Right atrium auricular region (tissue), 2 donors: ENCODE measurements around the gene DMP1. TPM values are rescaled to one million over a fixed set of nuclear protein-coding genes. Genes with fewer than 3 reads are reported as not detected.

Source experiments
- DNase-seq: peaks from one replicate; pipeline ENCODE4 v3.0.0-alpha.2; 2019; ENCODE audit warnings: low spot score
- H3K27ac ChIP-seq, 2 donors: fragments of 200-600 bp; sonication (generic); 1 replicate in 1 of 2; 2 replicates in 1 of 2; pipeline ENCODE4 v1.5.1; 2016 to 2019
- H3K27me3 ChIP-seq, 2 donors: fragments of 200-600 bp; sonication (generic); one replicate each; pipeline versions ENCODE4 v1.5.1 to v1.6.0; 2017 to 2019
- H3K36me3 ChIP-seq: fragments of 200-600 bp; sonication (generic); one replicate; pipeline ENCODE4 v1.5.1; 2016
- H3K4me1 ChIP-seq, 2 donors: fragments of 200-600 bp; sonication (generic); one replicate each; pipeline versions ENCODE4 v1.5.1 to v1.6.0; 2017 to 2019
- H3K4me3 ChIP-seq, 2 donors: fragments of 200-600 bp; sonication (generic); 1 replicate in 1 of 2; 2 replicates in 1 of 2; pipeline ENCODE4 v1.5.1; 2017 to 2019; ENCODE audit warnings: mild to moderate bottlenecking in 1 of 2, moderate library complexity in 1 of 2
- H3K9me3 ChIP-seq, 2 donors: fragments of 200-600 bp; sonication (generic); one replicate each; pipeline ENCODE4 v1.5.1; 2019
- total RNA-seq, 2 donors: library from RNA; depleted of rRNA; stranded (reverse); fragments of >200 nt; gene quantifications; one replicate each; pipeline ENCODE4 v1.1.0, GENCODE V29; 2016
- TF ChIP-seq, protein P1 (sequence below), 2 donors: fragments of 200-600 bp; sonication (generic); IDR thresholded peaks; one replicate each; pipeline ENCODE4 v1.5.1; 2019; ENCODE audit warnings: antibody characterized with exemption in 2 of 2

The DMP1 gene
- total RNA-seq, 2 donors from 2014 or later = not detected

GRCh38 chr4:87659247-87659931 lies 9.3 kb downstream of the DMP1 start:
- Histone ChIP-seq H3K9me3 (no peaks in the 10 kb centered on the region), H3K27me3 (no peaks in the 10 kb centered on the region), H3K27ac (peak overlapping the region in 1 of 2 donors; percentile 19), H3K4me1 (peaks cover 0 to 4% of the 10 kb centered on the region in 2 donors), H3K4me3 (no peak overlapping the region), H3K36me3 (no peaks in the 10 kb centered on the region)
- TF ChIP-seq, protein P1, sequence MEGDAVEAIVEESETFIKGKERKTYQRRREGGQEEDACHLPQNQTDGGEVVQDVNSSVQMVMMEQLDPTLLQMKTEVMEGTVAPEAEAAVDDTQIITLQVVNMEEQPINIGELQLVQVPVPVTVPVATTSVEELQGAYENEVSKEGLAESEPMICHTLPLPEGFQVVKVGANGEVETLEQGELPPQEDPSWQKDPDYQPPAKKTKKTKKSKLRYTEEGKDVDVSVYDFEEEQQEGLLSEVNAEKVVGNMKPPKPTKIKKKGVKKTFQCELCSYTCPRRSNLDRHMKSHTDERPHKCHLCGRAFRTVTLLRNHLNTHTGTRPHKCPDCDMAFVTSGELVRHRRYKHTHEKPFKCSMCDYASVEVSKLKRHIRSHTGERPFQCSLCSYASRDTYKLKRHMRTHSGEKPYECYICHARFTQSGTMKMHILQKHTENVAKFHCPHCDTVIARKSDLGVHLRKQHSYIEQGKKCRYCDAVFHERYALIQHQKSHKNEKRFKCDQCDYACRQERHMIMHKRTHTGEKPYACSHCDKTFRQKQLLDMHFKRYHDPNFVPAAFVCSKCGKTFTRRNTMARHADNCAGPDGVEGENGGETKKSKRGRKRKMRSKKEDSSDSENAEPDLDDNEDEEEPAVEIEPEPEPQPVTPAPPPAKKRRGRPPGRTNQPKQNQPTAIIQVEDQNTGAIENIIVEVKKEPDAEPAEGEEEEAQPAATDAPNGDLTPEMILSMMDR (IDR thresholded peaks at IDR 0.05) = no peak
- DNase-seq = no peak

- Histone ChIP-seq H3K4me3 (no peak overlapping the region), H3K4me1 (peaks cover 0 to 4% of the 10 kb centered on the region in 2 donors), H3K36me3 (no peaks in the 10 kb centered on the region), H3K27ac (no peak overlapping the region), H3K9me3 (no peaks in the 10 kb centered on the region), H3K27me3 (no peaks in the 10 kb centered on the region)
- DNase-seq = no peak
- TF ChIP-seq, protein P1 (IDR thresholded peaks at IDR 0.05) = no peak
These were observed 12.8 kb downstream of the DMP1 start for GRCh38 chr4:87662871-87663270.

DNA sequence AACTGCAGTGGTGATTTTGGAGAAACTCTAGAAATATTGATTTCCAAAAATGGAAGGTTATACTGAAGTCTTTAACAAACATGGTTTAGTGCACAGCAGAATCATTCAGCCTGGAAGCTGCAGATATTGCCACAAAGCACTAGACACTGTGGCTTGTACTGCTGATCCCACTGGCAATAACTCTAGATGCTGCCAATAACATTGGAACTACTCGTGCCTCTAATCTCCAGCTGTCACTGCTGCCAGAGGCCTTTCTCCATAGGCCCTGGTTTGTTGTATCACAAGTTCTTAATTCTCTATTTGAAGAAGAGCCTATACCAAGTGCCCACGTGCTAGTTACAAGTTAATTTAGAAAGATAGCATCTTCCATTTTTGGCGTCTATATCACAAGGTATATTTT lies 19.3 kb downstream of the DMP1 start:
- no peak for DNase-seq
- TF ChIP-seq, protein P1 (IDR thresholded peaks at IDR 0.05) = no peak
- Histone ChIP-seq H3K4me3 (no peak overlapping the region), H3K27me3 (no peaks in the 10 kb centered on the region), H3K9me3 (peaks cover 0 to 23% of the 10 kb centered on the region in 2 donors), H3K36me3 (no peaks in the 10 kb centered on the region), H3K4me1 (no peaks in the 10 kb centered on the region), H3K27ac (no peak overlapping the region)

DNA sequence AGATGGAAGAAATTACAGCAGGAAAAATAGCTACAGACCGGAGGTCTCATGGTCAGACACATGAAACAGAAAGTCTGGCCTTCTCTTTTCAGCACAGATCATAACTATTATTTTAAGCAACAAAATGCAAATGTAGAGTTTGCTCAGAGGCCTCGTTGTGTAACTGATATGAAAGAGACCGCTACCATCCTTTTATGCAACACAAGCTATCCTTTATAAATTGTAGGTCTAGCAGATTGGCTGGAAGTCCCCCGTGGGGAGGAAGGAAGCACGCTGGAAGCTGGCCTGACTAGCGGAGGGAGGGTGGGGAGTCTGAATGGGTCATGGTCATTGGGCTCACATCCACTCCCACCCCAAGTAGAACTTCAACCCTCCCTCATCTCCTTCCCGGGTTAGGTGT lies 27.7 kb downstream of the DMP1 start:
- no peaks in the 10 kb centered on the region for H3K27me3 ChIP-seq
- H3K9me3 ChIP-seq = peaks cover 0 to 17% of the 10 kb centered on the region in 2 donors
- peak overlapping the region; percentile 17 to 18 for H3K27ac ChIP-seq
- no peak overlapping the region for H3K4me3 ChIP-seq
- no peak for DNase-seq
- no peaks in the 10 kb centered on the region for H3K4me1 ChIP-seq
- TF ChIP-seq, protein P1 (IDR thresholded peaks at IDR 0.05) = no peak
- no peaks in the 10 kb centered on the region for H3K36me3 ChIP-seq

GRCh38 chr4:87679449-87680169 lies 29.5 kb downstream of the DMP1 start:
- peak overlapping the region in 1 of 2 donors; percentile 21 for H3K27ac ChIP-seq
- no peak overlapping the region for H3K4me3 ChIP-seq
- TF ChIP-seq, protein P1 (IDR thresholded peaks at IDR 0.05) = peak; percentile 68 to 84
- DNase-seq = peak; percentile 61
- H3K36me3 ChIP-seq = no peaks in the 10 kb centered on the region
- H3K27me3 ChIP-seq = no peaks in the 10 kb centered on the region
- H3K4me1 ChIP-seq = no peaks in the 10 kb centered on the region
- peaks cover 0 to 9% of the 10 kb centered on the region in 2 donors for H3K9me3 ChIP-seq
